SK-N-SH treated with all-trans-retinoic acid at 6 μM for 48 hours (cell line): ENCODE data around the gene PLAGL1.

Experiments used
- ATAC-seq: fragments of 200-7000 bp; cut with Tn5 transposase; 3 replicates; pipeline ENCODE4 v1.9.1; 2020; ENCODE audit warnings: mild to moderate bottlenecking, moderate library complexity
- ARNTL ChIP-seq: fragments of 450-650 bp; formaldehyde crosslinking; IDR thresholded peaks from 2 replicates; pipeline ENCODE4 v1.5.0; 2020; ENCODE audit warnings: low read depth, mild to moderate bottlenecking, moderate library complexity, borderline replicate concordance
- BACH2 ChIP-seq: fragments of 250-450 bp; sonication (Bioruptor Pico); IDR thresholded peaks from 2 replicates; pipeline ENCODE4 v1.9.0; 2021; ENCODE audit warnings: mild to moderate bottlenecking, borderline replicate concordance
- ESRRG ChIP-seq: fragments of 250-450 bp; sonication (Bioruptor Pico); IDR thresholded peaks from 2 replicates; pipeline ENCODE4 v1.6.1; 2021; ENCODE audit warnings: mild to moderate bottlenecking
- GLIS3 ChIP-seq: fragments of 250-450 bp; sonication (Bioruptor Pico); IDR thresholded peaks from 2 replicates; pipeline ENCODE4 v1.5.0; 2020; ENCODE audit warnings: mild to moderate bottlenecking, moderate library complexity
- ISL1 ChIP-seq: fragments of 250-450 bp; sonication (Bioruptor Pico); IDR thresholded peaks from 2 replicates; pipeline ENCODE4 v2.1.2; 2022; ENCODE audit warnings: mild to moderate bottlenecking, moderate library complexity
- OSR1 ChIP-seq: fragments of 250-450 bp; sonication (Bioruptor Pico); IDR thresholded peaks from 2 replicates; pipeline ENCODE4 v1.8.0; 2022; ENCODE audit warnings: moderate library complexity, mild to moderate bottlenecking, inconsistent platforms
- PPARA ChIP-seq: fragments of 250-450 bp; sonication (Bioruptor Pico); IDR thresholded peaks from 2 replicates; pipeline ENCODE4 v1.5.0; 2020; ENCODE audit warnings: mild to moderate bottlenecking, borderline replicate concordance
- RARB ChIP-seq: fragments of 250-450 bp; sonication (Bioruptor Pico); IDR thresholded peaks from 2 replicates; pipeline ENCODE4 v1.8.0; 2021; ENCODE audit warnings: mild to moderate bottlenecking, moderate library complexity
- SNAI2 ChIP-seq: fragments of 250-450 bp; sonication (Bioruptor Pico); IDR thresholded peaks from 2 replicates; pipeline ENCODE4 v1.5.0; 2020; ENCODE audit warnings: mild to moderate bottlenecking, moderate library complexity
- TCF4 ChIP-seq: fragments of 250-450 bp; sonication (Bioruptor Pico); IDR thresholded peaks from 2 replicates; pipeline ENCODE4 v1.8.0; 2021; ENCODE audit warnings: mild to moderate bottlenecking, moderate library complexity, borderline replicate concordance
- TOX ChIP-seq: fragments of 250-450 bp; sonication (Bioruptor Pico); IDR thresholded peaks from 2 replicates; pipeline ENCODE4 v1.8.0; 2021; ENCODE audit warnings: mild to moderate bottlenecking, moderate library complexity, borderline replicate concordance
- ZC3H10 ChIP-seq: fragments of 250-450 bp; sonication (Bioruptor Pico); IDR thresholded peaks from 2 replicates; pipeline ENCODE4 v1.5.1; 2021; ENCODE audit warnings: mild to moderate bottlenecking, moderate library complexity
- ZFP3 ChIP-seq: fragments of 250-450 bp; sonication (Bioruptor Pico); IDR thresholded peaks from 2 replicates; pipeline ENCODE4 v1.5.0; 2020; ENCODE audit warnings: mild to moderate bottlenecking, moderate library complexity
- ZFP30 ChIP-seq: fragments of 450-650 bp; formaldehyde crosslinking; IDR thresholded peaks from 2 replicates; pipeline ENCODE4 v1.5.0; 2022; ENCODE audit warnings: mild to moderate bottlenecking, moderate library complexity
- ZNF565 ChIP-seq: fragments of 450-650 bp; formaldehyde crosslinking; conservative IDR thresholded peaks from 2 replicates; pipeline ENCODE4 v1.5.0; 2020; ENCODE audit warnings: low read depth, mild to moderate bottlenecking, moderate library complexity
- ZNF70 ChIP-seq: fragments of 450-650 bp; formaldehyde crosslinking; IDR thresholded peaks from 2 replicates; pipeline ENCODE4 v1.5.0; 2020; ENCODE audit warnings: mild to moderate bottlenecking, moderate library complexity
- TF ChIP-seq, protein P1 (sequence below): fragments of 250-450 bp; sonication (Bioruptor Pico); IDR thresholded peaks from 2 replicates; pipeline ENCODE4 v1.5.1; 2020; ENCODE audit warnings: low read depth, mild to moderate bottlenecking, moderate library complexity
- TF ChIP-seq, protein P2 (sequence below): fragments of 250-450 bp; sonication (Bioruptor Pico); IDR thresholded peaks from 2 replicates; pipeline ENCODE4 v1.8.0; 2020; ENCODE audit warnings: mild to moderate bottlenecking, moderate library complexity, borderline replicate concordance
- TF ChIP-seq, protein P3 (sequence below): fragments of 250-450 bp; sonication (Bioruptor Pico); IDR thresholded peaks from 2 replicates; pipeline ENCODE4 v1.8.0; 2021; ENCODE audit warnings: low read depth, mild to moderate bottlenecking, moderate library complexity, borderline replicate concordance
- TF ChIP-seq, protein P4 (sequence below): fragments of 250-450 bp; sonication (Bioruptor Pico); IDR thresholded peaks from 2 replicates; pipeline ENCODE4 v1.5.0; 2020; ENCODE audit warnings: mild to moderate bottlenecking, moderate library complexity

Gene PLAGL1

DNA sequence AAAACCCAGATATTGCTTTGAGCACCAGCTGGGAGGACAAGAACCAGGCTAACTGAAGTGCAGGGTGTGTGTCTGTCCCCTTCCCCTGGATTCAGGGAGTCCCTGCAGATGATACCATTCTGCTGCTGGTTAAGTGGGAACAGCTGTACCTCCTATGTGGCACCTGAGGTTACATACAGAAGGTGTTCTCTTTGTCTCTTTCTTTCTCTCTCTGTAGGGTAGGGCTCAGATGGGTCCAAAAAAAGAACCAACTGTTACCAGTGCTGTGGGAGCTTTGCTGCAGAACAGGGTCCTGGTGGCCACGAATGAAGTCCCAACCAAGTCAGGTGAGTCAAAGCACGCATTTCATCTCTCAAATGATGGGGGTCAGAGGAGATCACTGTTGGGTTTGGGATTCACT is 105.2 kb downstream of the PLAGL1 start:
- TF ChIP-seq ZNF70 (CRISPR knock-in tag): no peak
- no peak for TF ChIP-seq ZFP3 (CRISPR knock-in tag)
- TF ChIP-seq ARNTL (CRISPR knock-in tag): no peak
- TF ChIP-seq TCF4: no peak
- TF ChIP-seq ISL1 (CRISPR knock-in tag): no peak
- TF ChIP-seq, protein P1, sequence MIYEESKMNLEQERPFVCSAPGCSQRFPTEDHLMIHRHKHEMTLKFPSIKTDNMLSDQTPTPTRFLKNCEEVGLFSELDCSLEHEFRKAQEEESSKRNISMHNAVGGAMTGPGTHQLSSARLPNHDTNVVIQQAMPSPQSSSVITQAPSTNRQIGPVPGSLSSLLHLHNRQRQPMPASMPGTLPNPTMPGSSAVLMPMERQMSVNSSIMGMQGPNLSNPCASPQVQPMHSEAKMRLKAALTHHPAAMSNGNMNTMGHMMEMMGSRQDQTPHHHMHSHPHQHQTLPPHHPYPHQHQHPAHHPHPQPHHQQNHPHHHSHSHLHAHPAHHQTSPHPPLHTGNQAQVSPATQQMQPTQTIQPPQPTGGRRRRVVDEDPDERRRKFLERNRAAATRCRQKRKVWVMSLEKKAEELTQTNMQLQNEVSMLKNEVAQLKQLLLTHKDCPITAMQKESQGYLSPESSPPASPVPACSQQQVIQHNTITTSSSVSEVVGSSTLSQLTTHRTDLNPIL (CRISPR knock-in tag): no peak
- no peak for ATAC-seq

DNA sequence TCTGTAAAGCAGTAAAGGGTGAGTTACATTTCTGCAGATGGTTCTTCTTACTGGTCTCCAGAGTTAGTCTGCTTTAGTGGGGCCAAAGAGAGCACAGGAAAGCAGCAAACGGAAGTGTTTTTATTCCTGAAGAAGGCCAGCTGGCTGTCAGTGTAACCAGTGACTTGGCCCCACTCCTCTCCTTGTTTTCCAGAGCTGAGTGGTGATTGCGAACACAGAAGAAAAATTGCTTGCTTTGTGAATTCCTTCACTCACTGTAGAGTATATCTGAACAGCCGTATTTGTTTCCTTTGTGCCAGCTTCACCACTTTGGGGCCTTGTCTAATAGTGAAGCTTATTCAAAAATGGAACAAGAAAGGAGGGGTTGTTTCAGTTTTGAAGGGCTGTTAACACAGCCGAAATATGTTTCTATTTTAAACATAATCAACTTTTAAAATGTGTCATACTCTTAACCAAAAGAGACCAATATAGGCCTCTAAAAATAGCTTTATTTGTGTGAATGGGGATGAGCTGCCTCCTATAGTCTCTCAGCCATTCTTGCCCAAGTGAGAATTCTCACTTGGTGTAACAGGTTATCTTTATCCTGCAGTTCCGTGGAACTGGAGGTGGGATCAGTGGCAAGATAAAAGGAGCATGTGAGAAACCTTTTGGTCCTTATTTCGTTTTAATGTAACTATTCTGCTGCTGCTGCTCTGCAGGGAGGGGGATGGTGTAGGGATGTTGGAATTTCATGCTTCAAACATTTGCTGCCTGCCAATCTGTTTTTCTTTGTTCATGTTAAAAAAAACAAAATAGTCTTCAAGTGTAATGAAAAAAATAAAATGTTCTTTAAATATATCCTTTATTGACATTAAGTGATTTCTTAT is 105.9 kb downstream of the PLAGL1 start:
- no peak for ATAC-seq
- no peak for TF ChIP-seq TOX
- no peak for TF ChIP-seq ZFP3 (CRISPR knock-in tag)
- TF ChIP-seq ARNTL (CRISPR knock-in tag): no peak
- TF ChIP-seq SNAI2 (CRISPR knock-in tag): no peak
- TF ChIP-seq TCF4: no peak

DNA sequence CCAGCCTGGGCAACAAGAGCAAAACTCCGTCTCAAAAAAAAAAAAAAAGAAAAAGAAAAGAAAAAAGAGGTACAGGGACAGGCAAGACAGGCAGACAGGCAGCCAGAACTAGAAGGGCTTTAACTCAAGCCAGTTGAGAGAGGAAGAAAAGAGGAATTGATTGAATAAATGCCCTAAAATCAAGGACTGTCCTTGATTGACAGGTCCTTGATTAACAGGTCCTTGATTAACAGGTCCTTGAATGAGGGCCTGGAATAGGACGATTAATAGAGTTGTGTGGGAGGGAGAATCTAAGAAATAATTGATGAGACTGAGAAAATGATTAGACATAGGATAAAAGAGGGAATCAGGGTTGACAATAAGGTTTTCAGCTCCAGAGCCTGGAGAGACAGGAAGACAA is 107.7 kb downstream of the PLAGL1 start:
- ATAC-seq: no peak
- TF ChIP-seq GLIS3 (CRISPR knock-in tag): no peak
- no peak for TF ChIP-seq BACH2 (CRISPR knock-in tag)
- TF ChIP-seq, protein P1 (CRISPR knock-in tag): no peak
- TF ChIP-seq ZFP30 (CRISPR knock-in tag): no peak
- TF ChIP-seq TCF4: no peak
- TF ChIP-seq SNAI2 (CRISPR knock-in tag): no peak
- TF ChIP-seq ESRRG (CRISPR knock-in tag): no peak
- TF ChIP-seq, protein P2, sequence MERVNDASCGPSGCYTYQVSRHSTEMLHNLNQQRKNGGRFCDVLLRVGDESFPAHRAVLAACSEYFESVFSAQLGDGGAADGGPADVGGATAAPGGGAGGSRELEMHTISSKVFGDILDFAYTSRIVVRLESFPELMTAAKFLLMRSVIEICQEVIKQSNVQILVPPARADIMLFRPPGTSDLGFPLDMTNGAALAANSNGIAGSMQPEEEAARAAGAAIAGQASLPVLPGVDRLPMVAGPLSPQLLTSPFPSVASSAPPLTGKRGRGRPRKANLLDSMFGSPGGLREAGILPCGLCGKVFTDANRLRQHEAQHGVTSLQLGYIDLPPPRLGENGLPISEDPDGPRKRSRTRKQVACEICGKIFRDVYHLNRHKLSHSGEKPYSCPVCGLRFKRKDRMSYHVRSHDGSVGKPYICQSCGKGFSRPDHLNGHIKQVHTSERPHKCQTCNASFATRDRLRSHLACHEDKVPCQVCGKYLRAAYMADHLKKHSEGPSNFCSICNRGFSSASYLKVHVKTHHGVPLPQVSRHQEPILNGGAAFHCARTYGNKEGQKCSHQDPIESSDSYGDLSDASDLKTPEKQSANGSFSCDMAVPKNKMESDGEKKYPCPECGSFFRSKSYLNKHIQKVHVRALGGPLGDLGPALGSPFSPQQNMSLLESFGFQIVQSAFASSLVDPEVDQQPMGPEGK (CRISPR knock-in tag): no peak
- no peak for TF ChIP-seq TOX
- TF ChIP-seq, protein P3, sequence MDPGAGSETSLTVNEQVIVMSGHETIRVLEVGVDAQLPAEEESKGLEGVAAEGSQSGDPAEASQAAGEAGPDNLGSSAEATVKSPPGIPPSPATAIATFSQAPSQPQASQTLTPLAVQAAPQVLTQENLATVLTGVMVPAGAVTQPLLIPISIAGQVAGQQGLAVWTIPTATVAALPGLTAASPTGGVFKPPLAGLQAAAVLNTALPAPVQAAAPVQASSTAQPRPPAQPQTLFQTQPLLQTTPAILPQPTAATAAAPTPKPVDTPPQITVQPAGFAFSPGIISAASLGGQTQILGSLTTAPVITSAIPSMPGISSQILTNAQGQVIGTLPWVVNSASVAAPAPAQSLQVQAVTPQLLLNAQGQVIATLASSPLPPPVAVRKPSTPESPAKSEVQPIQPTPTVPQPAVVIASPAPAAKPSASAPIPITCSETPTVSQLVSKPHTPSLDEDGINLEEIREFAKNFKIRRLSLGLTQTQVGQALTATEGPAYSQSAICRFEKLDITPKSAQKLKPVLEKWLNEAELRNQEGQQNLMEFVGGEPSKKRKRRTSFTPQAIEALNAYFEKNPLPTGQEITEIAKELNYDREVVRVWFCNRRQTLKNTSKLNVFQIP (CRISPR knock-in tag): no peak
- TF ChIP-seq OSR1 (CRISPR knock-in tag): no peak
- TF ChIP-seq RARB (CRISPR knock-in tag): no peak
- TF ChIP-seq ZC3H10: no peak
- TF ChIP-seq ZNF565 (CRISPR knock-in tag): no peak

DNA sequence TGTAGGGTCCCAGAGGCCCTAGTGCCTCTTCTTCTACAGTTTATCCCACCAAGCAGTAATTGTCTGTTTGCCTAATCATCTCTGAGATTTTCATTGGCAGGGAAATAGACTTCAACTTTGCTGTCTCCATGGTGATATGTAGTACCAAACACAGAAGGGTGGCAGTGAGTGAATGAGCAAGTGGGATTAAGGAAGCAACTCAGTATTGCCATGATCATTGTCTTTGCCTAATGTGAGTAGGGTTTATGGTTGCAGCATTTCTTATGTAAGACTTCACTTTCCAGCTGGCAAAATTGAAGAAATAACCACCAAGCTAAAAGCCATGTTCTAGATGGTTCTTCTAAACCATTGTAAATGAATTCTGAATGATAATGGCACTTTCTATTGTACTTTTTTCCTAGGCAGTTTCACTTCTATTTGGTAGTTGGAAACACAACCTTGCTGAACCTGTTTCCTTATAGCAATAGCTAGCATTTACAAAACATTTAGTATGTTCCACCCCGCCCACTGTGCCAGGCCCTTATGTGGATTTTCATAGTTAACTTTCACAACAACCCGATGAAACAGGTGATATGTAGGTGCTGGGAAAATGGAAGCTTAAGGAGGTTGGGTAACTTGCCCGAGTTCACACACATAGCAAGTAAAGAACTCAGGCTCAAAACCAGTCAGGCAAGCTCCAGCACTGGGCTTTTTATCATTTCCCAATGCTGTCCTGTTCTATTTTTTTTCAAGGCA is 111.8 kb downstream of the PLAGL1 start:
- no peak for ATAC-seq
- no peak for TF ChIP-seq ARNTL (CRISPR knock-in tag)
- no peak for TF ChIP-seq TOX
- no peak for TF ChIP-seq TCF4
- TF ChIP-seq, protein P4, sequence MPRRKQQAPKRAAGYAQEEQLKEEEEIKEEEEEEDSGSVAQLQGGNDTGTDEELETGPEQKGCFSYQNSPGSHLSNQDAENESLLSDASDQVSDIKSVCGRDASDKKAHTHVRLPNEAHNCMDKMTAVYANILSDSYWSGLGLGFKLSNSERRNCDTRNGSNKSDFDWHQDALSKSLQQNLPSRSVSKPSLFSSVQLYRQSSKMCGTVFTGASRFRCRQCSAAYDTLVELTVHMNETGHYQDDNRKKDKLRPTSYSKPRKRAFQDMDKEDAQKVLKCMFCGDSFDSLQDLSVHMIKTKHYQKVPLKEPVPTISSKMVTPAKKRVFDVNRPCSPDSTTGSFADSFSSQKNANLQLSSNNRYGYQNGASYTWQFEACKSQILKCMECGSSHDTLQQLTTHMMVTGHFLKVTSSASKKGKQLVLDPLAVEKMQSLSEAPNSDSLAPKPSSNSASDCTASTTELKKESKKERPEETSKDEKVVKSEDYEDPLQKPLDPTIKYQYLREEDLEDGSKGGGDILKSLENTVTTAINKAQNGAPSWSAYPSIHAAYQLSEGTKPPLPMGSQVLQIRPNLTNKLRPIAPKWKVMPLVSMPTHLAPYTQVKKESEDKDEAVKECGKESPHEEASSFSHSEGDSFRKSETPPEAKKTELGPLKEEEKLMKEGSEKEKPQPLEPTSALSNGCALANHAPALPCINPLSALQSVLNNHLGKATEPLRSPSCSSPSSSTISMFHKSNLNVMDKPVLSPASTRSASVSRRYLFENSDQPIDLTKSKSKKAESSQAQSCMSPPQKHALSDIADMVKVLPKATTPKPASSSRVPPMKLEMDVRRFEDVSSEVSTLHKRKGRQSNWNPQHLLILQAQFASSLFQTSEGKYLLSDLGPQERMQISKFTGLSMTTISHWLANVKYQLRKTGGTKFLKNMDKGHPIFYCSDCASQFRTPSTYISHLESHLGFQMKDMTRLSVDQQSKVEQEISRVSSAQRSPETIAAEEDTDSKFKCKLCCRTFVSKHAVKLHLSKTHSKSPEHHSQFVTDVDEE: no peak
- TF ChIP-seq, protein P2 (CRISPR knock-in tag): no peak
- TF ChIP-seq, protein P3 (CRISPR knock-in tag): no peak
- no peak for TF ChIP-seq ISL1 (CRISPR knock-in tag)
- TF ChIP-seq ZNF70 (CRISPR knock-in tag): no peak
- no peak for TF ChIP-seq ESRRG (CRISPR knock-in tag)
- no peak for TF ChIP-seq BACH2 (CRISPR knock-in tag)
- TF ChIP-seq SNAI2 (CRISPR knock-in tag): no peak
- TF ChIP-seq RARB (CRISPR knock-in tag): no peak
- no peak for TF ChIP-seq OSR1 (CRISPR knock-in tag)
- no peak for TF ChIP-seq PPARA (CRISPR knock-in tag)
